OCI-LY3 (cell line): ENCODE measurements around the gene DNAH1.

Experiments
- CTCF ChIP-seq: fragments of 200-600, 300-600 bp; sonication (generic); IDR thresholded peaks from 2 replicates; pipeline ENCODE4 v1.5.1; 2014; ENCODE audit warnings: antibody characterized with exemption, low read length, low read depth
- EZH2phosphoT487 ChIP-seq: fragments of 200-600 bp; shearing (Covaris generic); IDR thresholded peaks from 2 replicates; pipeline ENCODE4 v1.6.1; 2018; ENCODE audit warnings: antibody characterized with exemption, mixed run types, low read depth

DNA sequence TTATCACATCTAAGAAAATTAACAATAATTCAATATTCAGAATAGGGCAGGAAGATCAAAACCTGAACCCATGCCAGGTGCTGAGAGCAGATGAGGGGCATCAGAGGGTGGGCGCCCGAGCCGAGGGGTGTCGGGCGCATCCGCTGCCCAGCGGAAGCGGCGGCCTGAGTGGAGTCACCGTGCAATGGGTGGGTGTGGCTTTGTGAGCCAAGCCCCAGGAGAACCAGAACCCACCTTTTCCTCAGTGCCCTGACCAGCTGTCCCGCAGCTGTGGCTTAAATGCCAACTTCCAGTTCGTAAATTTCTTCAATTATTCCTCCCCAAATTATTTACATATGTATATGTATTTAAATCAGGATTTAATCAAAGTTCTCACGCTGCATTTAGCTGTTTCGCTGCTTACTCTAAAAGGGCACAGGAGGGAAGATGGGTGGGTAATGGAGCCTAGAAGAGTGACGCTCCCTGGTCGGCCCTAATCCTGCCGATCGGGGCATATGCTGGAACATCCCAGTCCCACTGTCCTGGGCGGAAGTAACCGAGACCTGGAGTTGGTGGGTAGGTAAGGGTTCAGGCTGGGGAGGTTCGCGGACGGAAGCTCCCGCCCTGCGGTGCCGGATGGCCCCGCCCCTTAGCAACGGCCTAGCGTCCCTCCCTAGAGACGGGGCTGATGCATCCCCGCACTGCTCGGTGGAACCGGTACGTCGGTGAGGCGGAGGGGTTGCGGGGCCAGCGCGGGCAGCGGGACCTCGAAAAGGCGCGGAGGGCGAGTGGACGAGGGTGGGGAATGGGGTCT is 1.3 kb downstream of the DNAH1 start:
- no peak for TF ChIP-seq EZH2phosphoT487
- no peak for TF ChIP-seq CTCF
